Measurements from ENCODE around the gene TCIRG1. TPM values are rescaled to one million over a fixed set of nuclear protein-coding genes. Genes with fewer than 3 reads are reported as not detected.
A peak's percentile ranks its signal among the peaks of the same experiment; 100 is the strongest.

TCIRG1 gene
- total RNA-seq, 1 donor from 2014 or later = 33.6 TPM

GRCh38 chr11:67999704-68000103, 39.1 kb upstream of the TCIRG1 start:
- H3K4me3 Mint-ChIP-seq (ENCODE audit: low read depth) = no peak overlapping the region
- peaks cover 26% of the 10 kb centered on the region for H3K27me3 Mint-ChIP-seq
- H3K9me3 Mint-ChIP-seq (ENCODE audit: low read depth) = no peaks in the 10 kb centered on the region
- H3K4me1 Mint-ChIP-seq (ENCODE audit: low read depth) = peaks cover 3% of the 10 kb centered on the region
- no peak for DNase-seq (ENCODE audit: low spot score, unreplicated experiment)
- no peak for TF ChIP-seq CTCF (IDR thresholded peaks at IDR 0.05; ENCODE audit: unreplicated experiment)
- H3K36me3 Mint-ChIP-seq (ENCODE audit: insufficient read depth) = peaks cover 1% of the 10 kb centered on the region
- no peak overlapping the region for H3K27ac Mint-ChIP-seq

- H3K4me3 Mint-ChIP-seq (ENCODE audit: low read depth) = peak overlapping the region; percentile 64
- peaks cover 3% of the 10 kb centered on the region for H3K4me1 Mint-ChIP-seq (ENCODE audit: low read depth)
- no peaks in the 10 kb centered on the region for H3K36me3 Mint-ChIP-seq (ENCODE audit: insufficient read depth)
- H3K27me3 Mint-ChIP-seq = peaks cover 22% of the 10 kb centered on the region
- no peaks in the 10 kb centered on the region for H3K9me3 Mint-ChIP-seq (ENCODE audit: low read depth)
- no peak for TF ChIP-seq CTCF (IDR thresholded peaks at IDR 0.05; ENCODE audit: unreplicated experiment)
- no peak for DNase-seq (ENCODE audit: low spot score, unreplicated experiment)
- peak overlapping the region; percentile 58 for H3K27ac Mint-ChIP-seq
These were observed 36.3 kb upstream of the TCIRG1 start for GRCh38 chr11:68002575-68002937.

- Mint-ChIP-seq H3K9me3 (ENCODE audit: low read depth) (no peaks in the 10 kb centered on the region), H3K36me3 (ENCODE audit: insufficient read depth) (no peaks in the 10 kb centered on the region), H3K4me3 (ENCODE audit: low read depth) (peak overlapping the region; percentile 64), H3K27ac (peak overlapping the region; percentile 58), H3K27me3 (peaks cover 21% of the 10 kb centered on the region), H3K4me1 (ENCODE audit: low read depth) (peaks cover 3% of the 10 kb centered on the region)
- no peak for TF ChIP-seq CTCF (IDR thresholded peaks at IDR 0.05; ENCODE audit: unreplicated experiment)
- no peak for DNase-seq (ENCODE audit: low spot score, unreplicated experiment)
These were observed 35.6 kb upstream of the TCIRG1 start for GRCh38 chr11:68002938-68003845.

GRCh38 chr11:68003846-68004550, 34.8 kb upstream of the TCIRG1 start, which contains the start of gene UNC93B1:
Gene UNC93B1, minus strand, starts transcription at chr11:68004097. Its CDS starts 54 bp downstream, at chr11:68004043.
- H3K36me3 Mint-ChIP-seq (ENCODE audit: insufficient read depth) = no peaks in the 10 kb centered on the region

More at GRCh38 chr11:68003846-68004550, 34.8 kb upstream of the TCIRG1 start, which contains the start of gene UNC93B1:
- no peak for TF ChIP-seq CTCF (IDR thresholded peaks at IDR 0.05; ENCODE audit: unreplicated experiment)
- peak; percentile 39 for DNase-seq (ENCODE audit: low spot score, unreplicated experiment)
- H3K4me3 Mint-ChIP-seq (ENCODE audit: low read depth) = peak within 1 kb of the TSS; percentile 64
- peaks cover 3% of the 10 kb centered on the region for H3K4me1 Mint-ChIP-seq (ENCODE audit: low read depth)
- peak within 1 kb of the TSS; percentile 58 for H3K27ac Mint-ChIP-seq
- peaks cover 19% of the 10 kb centered on the region for H3K27me3 Mint-ChIP-seq
- no peaks in the 10 kb centered on the region for H3K9me3 Mint-ChIP-seq (ENCODE audit: low read depth)

Measured in progenitor cell of endocrine pancreas (in vitro differentiated cells).